Smooth muscle cell of bladder (primary cell): Measurements from ENCODE around the gene GGA3. TPM values are rescaled to one million over a fixed set of nuclear protein-coding genes. Genes with fewer than 3 reads are reported as not detected.

Experiments used
- total RNA-seq: library from RNA; depleted of rRNA; stranded (reverse); fragments of >200 nt; gene quantifications from 2 replicates; pipeline ENCODE4 v1.2.3, GENCODE V29; 2014

The GGA3 gene
- 9.0 and 10.6 TPM in 2 replicates for total RNA-seq

GRCh38 chr17:75261336-75262111 is at the start of gene GGA3, which contains the start of gene MRPS7:
Gene GGA3 (minus strand): TSS chr17:75261606. CDS start chr17:75261587, 19 bp downstream.
Gene MRPS7 (plus strand): TSS chr17:75261879. CDS start chr17:75261901, 22 bp downstream.

GRCh38 chr17:75289115-75289831 is 27.9 kb upstream of the GGA3 start, which contains the start of gene SLC25A19:
Gene SLC25A19 (minus strand): TSS chr17:75289433. CDS start chr17:75286764, 2,669 bp downstream.

GRCh38 chr17:75270966-75271232 is 9.5 kb upstream of the GGA3 start, which contains the start of gene MIF4GD:
Gene MIF4GD (minus strand): TSS chr17:75271231. CDS start chr17:75270195, 1,036 bp downstream.

GRCh38 chr17:75205037-75205792 is 56.2 kb downstream of the GGA3 start, which contains the start of gene NUP85:
Gene NUP85 (plus strand): TSS chr17:75205679. CDS start chr17:75205762, 83 bp downstream.

Other genes with a start within 250 kb of the GGA3 start
- gene MRPL58, start 248.9 kb downstream of the GGA3 start, total RNA-seq, result 31.2 and 32.7 TPM in 2 replicates
- 365 and 394 TPM in 2 replicates for gene ATP5PD, start 214.6 kb downstream of the GGA3 start, total RNA-seq
- 9.8 and 16.1 TPM in 2 replicates for gene KCTD2, start 214.4 kb downstream of the GGA3 start, total RNA-seq
- gene SLC16A5, start 173.7 kb downstream of the GGA3 start, total RNA-seq, result 6.1 and 11.0 TPM in 2 replicates
- gene ARMC7, start 151.6 kb downstream of the GGA3 start, total RNA-seq, result 2.1 and 2.2 TPM in 2 replicates
- gene NT5C, start 129.9 kb downstream of the GGA3 start, total RNA-seq, result 19.6 and 51.6 TPM in 2 replicates
- gene JPT1, start 107.1 kb downstream of the GGA3 start, total RNA-seq, result 40.0 and 49.9 TPM in 2 replicates
- 102 and 140 TPM in 2 replicates for gene SUMO2, start 78.6 kb downstream of the GGA3 start, total RNA-seq
- gene NUP85, start 55.9 kb downstream of the GGA3 start, total RNA-seq, result 18.9 and 23.6 TPM in 2 replicates
- 59.7 and 64.0 TPM in 2 replicates for gene MRPS7, start 273 bp upstream of the GGA3 start, total RNA-seq
- gene MIF4GD, start 9.6 kb upstream of the GGA3 start, total RNA-seq, result 3.8 and 5.3 TPM in 2 replicates
- 4.4 and 4.7 TPM in 2 replicates for gene SLC25A19, start 27.8 kb upstream of the GGA3 start, total RNA-seq
- gene GRB2, start 144.1 kb upstream of the GGA3 start, total RNA-seq, result 56.9 and 63.7 TPM in 2 replicates
- 20.1 and 20.5 TPM in 2 replicates for gene TMEM94, start 195.0 kb upstream of the GGA3 start, total RNA-seq